Activated CD8-positive, alpha-beta T cell treated with anti-CD3 and anti-CD28 coated beads for 36 hours (primary cell): ENCODE results near the gene SERTAD3. TPM values are rescaled to one million over a fixed set of nuclear protein-coding genes. Genes with fewer than 3 reads are reported as not detected.

Experiments used
- ATAC-seq: fragments of 200-7000 bp; cut with Tn5 transposase; one replicate; pipeline ENCODE4 v1.10.0; 2021; ENCODE audit warnings: mild to moderate bottlenecking, moderate library complexity
- CTCF ChIA-PET: fragments of 350-600 bp; sonication (Branson Sonifier 250); formaldehyde crosslinking; loops from one replicate; lab custom pipeline; 2021; ENCODE audit warnings: antibody characterized with exemption; lab: Charles Lee
- POLR2A ChIA-PET: fragments of 350-600 bp; sonication (Branson Sonifier 250); formaldehyde crosslinking; loops from one replicate; lab custom pipeline; 2021; ENCODE audit warnings: antibody characterized with exemption; lab: Charles Lee
- DNase-seq: peaks from one replicate; pipeline ENCODE4 v3.0.0-alpha.2; 2020
- H3K27ac Mint-ChIP-seq: one replicate; pipeline ENCODE4 v1.8.0; 2021; ENCODE audit warnings: mild to moderate bottlenecking, mixed read lengths
- H3K27me3 Mint-ChIP-seq: one replicate; pipeline ENCODE4 v1.8.0; 2021; ENCODE audit warnings: mixed read lengths
- H3K36me3 Mint-ChIP-seq: one replicate; pipeline ENCODE4 v1.8.0; 2021; ENCODE audit warnings: low read depth, mixed read lengths
- H3K4me1 Mint-ChIP-seq: one replicate; pipeline ENCODE4 v1.8.0; 2021; ENCODE audit warnings: low read depth, mixed read lengths
- H3K4me3 Mint-ChIP-seq: one replicate; pipeline ENCODE4 v1.8.0; 2021; ENCODE audit warnings: mild to moderate bottlenecking, moderate library complexity, mixed read lengths
- H3K9me3 Mint-ChIP-seq: one replicate; pipeline ENCODE4 v1.8.0; 2021; ENCODE audit warnings: mixed read lengths
- intact Hi-C: fragments of 100-400 bp; cut with micrococcal nuclease; formaldehyde crosslinking; loops from one replicate; pipeline ENCODE4 v1.10.0; 2022
- total RNA-seq, 2 experiments: library from RNA; stranded (reverse); gene quantifications; one replicate each; pipeline ENCODE4 v1.2.3, GENCODE V29; 2021
- TF ChIP-seq, protein P1 (sequence below): fragments of 200-600 bp; IDR thresholded peaks from one replicate; pipeline ENCODE4 v1.8.0; 2022; ENCODE audit warnings: antibody characterized with exemption, mild to moderate bottlenecking

The SERTAD3 gene
- total RNA-seq, 2 experiments from 2014 or later, result 8.8 to 11.2 TPM

- Mint-ChIP-seq H3K36me3 (no peaks in the 10 kb centered on the region), H3K4me1 (peaks cover 2% of the 10 kb centered on the region), H3K9me3 (no peaks in the 10 kb centered on the region), H3K27ac (no peak overlapping the region), H3K4me3 (no peak overlapping the region), H3K27me3 (peaks cover 1% of the 10 kb centered on the region)
- intact Hi-C loops, result no loop called here
- TF ChIP-seq, protein P1, sequence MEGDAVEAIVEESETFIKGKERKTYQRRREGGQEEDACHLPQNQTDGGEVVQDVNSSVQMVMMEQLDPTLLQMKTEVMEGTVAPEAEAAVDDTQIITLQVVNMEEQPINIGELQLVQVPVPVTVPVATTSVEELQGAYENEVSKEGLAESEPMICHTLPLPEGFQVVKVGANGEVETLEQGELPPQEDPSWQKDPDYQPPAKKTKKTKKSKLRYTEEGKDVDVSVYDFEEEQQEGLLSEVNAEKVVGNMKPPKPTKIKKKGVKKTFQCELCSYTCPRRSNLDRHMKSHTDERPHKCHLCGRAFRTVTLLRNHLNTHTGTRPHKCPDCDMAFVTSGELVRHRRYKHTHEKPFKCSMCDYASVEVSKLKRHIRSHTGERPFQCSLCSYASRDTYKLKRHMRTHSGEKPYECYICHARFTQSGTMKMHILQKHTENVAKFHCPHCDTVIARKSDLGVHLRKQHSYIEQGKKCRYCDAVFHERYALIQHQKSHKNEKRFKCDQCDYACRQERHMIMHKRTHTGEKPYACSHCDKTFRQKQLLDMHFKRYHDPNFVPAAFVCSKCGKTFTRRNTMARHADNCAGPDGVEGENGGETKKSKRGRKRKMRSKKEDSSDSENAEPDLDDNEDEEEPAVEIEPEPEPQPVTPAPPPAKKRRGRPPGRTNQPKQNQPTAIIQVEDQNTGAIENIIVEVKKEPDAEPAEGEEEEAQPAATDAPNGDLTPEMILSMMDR, result no peak
- POLR2A ChIA-PET, result no interaction called here
- no peak for DNase-seq
- no peak for ATAC-seq
- CTCF ChIA-PET, result interaction anchor here (1.3 kb wide), 1 partner anchor 10 kb away, joined by 4 read pairs; no protein-coding TSS in a partner anchor
Measured at GRCh38 chr19:40474737-40475136, 30.6 kb upstream of the SERTAD3 start.

GRCh38 chr19:40472516-40472915 lies 28.4 kb upstream of the SERTAD3 start:
- intact Hi-C loops, result no loop called here
- H3K36me3 Mint-ChIP-seq, result no peaks in the 10 kb centered on the region
- DNase-seq, result no peak
- peaks cover 2% of the 10 kb centered on the region for H3K27me3 Mint-ChIP-seq
- H3K9me3 Mint-ChIP-seq, result no peaks in the 10 kb centered on the region
- H3K27ac Mint-ChIP-seq, result no peak overlapping the region
- peaks cover 2% of the 10 kb centered on the region for H3K4me1 Mint-ChIP-seq
- no peak overlapping the region for H3K4me3 Mint-ChIP-seq
- POLR2A ChIA-PET, result no interaction called here
- CTCF ChIA-PET, result no interaction called here
- TF ChIP-seq, protein P1, result no peak
- ATAC-seq, result no peak

DNA sequence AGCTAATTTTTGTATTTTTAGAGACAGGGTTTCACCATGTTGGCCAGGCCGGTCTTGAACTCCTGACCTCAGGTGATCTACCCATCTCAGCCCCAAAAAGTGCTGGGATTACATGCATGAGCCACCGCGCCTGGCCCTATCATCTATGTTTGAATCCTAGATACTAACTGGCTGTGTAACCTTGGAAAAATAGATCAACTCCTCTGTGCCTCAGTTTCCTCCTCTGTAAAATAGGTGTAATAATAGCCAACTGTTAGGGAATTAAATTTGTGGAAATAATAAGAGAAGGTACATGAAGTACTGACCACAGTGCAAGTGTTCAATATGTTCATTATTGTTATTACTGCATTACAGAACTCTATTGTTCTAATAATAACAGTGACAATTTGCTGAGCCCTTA lies 27.0 kb upstream of the SERTAD3 start:
- ChIA-PET CTCF (no interaction called here), POLR2A (no interaction called here)
- Mint-ChIP-seq H3K27ac (no peak overlapping the region), H3K9me3 (no peaks in the 10 kb centered on the region), H3K4me1 (peaks cover 8% of the 10 kb centered on the region), H3K27me3 (peaks cover 9% of the 10 kb centered on the region), H3K36me3 (peaks cover 4% of the 10 kb centered on the region), H3K4me3 (no peak overlapping the region)
- intact Hi-C loops, result no loop called here
- DNase-seq, result no peak
- no peak for ATAC-seq
- TF ChIP-seq, protein P1, result no peak

DNA sequence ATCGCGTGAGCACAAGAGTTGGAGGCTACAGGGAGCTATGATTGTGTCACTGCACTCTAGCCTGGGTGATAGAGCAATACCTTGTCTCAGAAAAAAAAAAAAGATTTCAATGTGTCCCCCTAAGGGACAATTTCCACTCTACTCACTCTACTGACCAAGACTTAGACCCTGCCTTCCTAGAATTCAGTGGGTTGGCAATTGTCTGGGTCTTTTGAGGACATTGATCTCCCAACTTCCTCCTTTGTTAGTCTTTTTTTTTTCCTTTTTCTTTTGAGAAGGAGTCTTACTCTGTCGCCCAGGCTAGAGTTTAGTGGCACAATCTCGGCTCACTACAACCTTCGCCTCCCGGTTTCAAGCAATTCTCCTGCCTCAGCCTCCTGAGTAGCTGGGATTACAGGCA lies 24.9 kb upstream of the SERTAD3 start:
- no peak for DNase-seq
- Mint-ChIP-seq H3K4me3 (no peak overlapping the region), H3K27ac (no peak overlapping the region), H3K4me1 (peaks cover 22% of the 10 kb centered on the region), H3K27me3 (peaks cover 9% of the 10 kb centered on the region), H3K36me3 (peaks cover 4% of the 10 kb centered on the region), H3K9me3 (no peaks in the 10 kb centered on the region)
- ChIA-PET CTCF (interaction anchor here (0.6 kb wide), 1 partner anchor 155 kb away, joined by 3 read pairs; no protein-coding TSS in a partner anchor), POLR2A (no interaction called here)
- intact Hi-C loops, result no loop called here
- TF ChIP-seq, protein P1, result no peak
- ATAC-seq, result no peak

GRCh38 chr19:40466985-40467734 lies 23.0 kb upstream of the SERTAD3 start, which contains the start of gene SPTBN4:
SPTBN4 (plus strand) TSS chr19:40467001; CDS start chr19:40472622, 5,621 bp downstream.
- no peaks in the 10 kb centered on the region for H3K9me3 Mint-ChIP-seq
- intact Hi-C loops, result no loop called here
- peak within 1 kb of the TSS; percentile 80 for H3K4me3 Mint-ChIP-seq
- H3K27ac Mint-ChIP-seq, result peak within 1 kb of the TSS; percentile 83
- H3K36me3 Mint-ChIP-seq, result peaks cover 4% of the 10 kb centered on the region
- POLR2A ChIA-PET, result interaction anchor here (0.6 to 1.0 kb wide), 3 partner anchors 65 to 162 kb away, joined by 3 read pairs; no protein-coding TSS in a partner anchor
- ATAC-seq, result no peak
- H3K4me1 Mint-ChIP-seq, result peaks cover 24% of the 10 kb centered on the region
- no peak for DNase-seq
- H3K27me3 Mint-ChIP-seq, result peaks cover 9% of the 10 kb centered on the region
- TF ChIP-seq, protein P1, result no peak
- CTCF ChIA-PET, result interaction anchor here (1.0 to 4.6 kb wide), 3 partner anchors 46 to 171 kb away, joined by 3 to 26 read pairs (median 4); no protein-coding TSS in a partner anchor
